HG03108 (cell line): ENCODE results near the gene FAM47A.

Experiments
- ATAC-seq: cut with Tn5 transposase; IDR thresholded peaks from one replicate; pipeline ENCODE4 v1.9.1; 2021; ENCODE audit warnings: moderate library complexity; ENCODE audit not compliant: unreplicated experiment

The FAM47A gene

DNA sequence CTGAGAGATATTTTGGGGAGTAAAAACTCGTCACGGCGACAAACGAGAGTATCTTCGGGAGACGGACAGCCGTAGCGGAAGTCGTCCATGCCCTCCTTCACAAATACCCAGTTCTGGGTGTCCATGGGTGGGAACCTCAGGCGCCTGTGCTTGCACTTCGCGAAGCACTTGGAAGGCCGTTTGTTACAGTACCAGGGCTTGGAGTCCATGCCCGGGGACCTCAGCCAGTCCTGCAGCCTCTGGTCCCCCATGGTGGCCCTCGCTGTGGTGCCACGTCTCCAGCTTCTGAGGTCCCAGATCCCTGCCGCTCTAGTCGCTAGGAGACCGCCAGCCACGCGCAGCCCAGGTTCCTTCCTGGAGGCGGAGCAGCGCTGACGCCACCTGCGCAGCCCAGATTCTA, at the start of gene FAM47A:
TSS of gene FAM47A (minus strand) at position 287 of the 400 bp plus-strand sequence. CDS start at position 251, 36 bp downstream.
- no peak for ATAC-seq

DNA sequence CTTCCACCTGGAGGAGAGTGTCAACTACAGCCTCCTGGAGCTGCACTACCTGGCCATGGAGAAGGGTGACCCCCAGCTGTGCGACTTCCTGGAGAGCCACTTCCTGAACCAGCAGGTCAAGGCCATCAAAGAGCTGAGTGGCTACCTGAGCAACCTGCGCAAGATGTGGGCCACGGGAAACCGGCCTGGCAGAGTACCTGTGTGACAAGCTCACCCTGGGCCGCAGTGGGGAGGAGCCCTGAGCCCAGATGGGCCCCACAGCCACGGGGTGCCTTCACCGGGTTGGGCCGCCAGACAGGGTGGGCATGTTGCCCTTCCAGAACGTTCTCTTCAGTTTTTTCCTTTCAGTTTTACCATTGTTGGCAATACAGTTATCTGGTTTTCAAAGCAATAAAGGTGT, 15.2 kb upstream of the FAM47A start:
- ATAC-seq = no peak

DNA sequence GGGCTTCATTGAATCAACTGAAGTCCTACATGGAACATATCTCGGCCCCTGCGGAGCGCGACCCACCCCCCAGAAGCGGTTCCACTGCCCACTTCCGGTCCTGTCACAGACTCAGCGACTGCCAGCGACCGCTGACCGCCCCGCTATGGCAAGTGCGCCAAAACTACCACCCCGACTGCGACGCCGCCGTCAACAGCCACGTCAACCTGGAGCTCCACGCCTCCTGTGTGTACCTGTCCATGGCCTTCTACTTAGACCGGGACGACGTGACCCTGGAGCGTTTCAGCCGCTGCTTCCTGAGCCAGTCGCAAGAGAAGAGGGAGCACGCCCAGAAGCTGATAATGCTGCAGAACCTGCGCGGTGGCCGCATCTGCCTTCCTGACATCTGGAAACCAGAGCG, 14.8 kb upstream of the FAM47A start:
- no peak for ATAC-seq

DNA sequence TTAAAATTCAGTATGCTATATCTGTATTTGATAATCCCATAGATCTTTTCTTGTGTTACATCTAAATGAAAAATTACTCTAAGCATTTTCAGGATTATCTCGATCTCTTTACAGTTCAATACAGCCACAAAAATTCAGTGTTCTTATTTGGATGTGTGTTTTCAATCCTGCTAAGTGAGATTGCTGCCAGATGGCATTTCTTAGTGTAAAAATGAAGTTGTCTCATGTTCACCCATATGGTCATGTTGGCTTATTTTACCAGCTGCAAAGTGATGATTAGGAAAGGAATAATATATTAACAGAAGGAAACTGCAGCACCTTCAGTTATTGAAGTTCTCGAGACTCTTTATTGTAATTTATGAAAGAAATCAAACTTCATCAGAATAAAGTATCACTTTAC, 12.1 kb upstream of the FAM47A start:
- ATAC-seq = no peak

DNA sequence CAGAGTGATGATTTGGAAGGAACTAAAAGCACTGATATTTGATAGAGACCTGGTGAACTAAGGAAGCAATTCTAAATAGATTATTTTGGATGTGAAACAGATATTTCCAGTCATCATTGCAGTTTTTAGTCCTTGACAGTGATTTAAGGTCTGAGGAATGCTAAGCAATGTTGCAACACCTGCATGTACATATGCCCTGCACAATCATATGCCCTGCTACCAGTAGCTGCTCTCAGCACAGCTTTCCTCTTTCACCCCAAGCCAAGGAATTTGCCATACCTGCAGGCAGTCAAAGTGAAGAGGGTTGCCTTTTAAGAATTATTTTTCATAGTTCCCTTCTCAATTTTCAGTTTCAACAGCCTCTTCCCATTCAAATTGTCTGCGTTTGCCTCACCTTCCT, 8.7 kb upstream of the FAM47A start:
- ATAC-seq = no peak

DNA sequence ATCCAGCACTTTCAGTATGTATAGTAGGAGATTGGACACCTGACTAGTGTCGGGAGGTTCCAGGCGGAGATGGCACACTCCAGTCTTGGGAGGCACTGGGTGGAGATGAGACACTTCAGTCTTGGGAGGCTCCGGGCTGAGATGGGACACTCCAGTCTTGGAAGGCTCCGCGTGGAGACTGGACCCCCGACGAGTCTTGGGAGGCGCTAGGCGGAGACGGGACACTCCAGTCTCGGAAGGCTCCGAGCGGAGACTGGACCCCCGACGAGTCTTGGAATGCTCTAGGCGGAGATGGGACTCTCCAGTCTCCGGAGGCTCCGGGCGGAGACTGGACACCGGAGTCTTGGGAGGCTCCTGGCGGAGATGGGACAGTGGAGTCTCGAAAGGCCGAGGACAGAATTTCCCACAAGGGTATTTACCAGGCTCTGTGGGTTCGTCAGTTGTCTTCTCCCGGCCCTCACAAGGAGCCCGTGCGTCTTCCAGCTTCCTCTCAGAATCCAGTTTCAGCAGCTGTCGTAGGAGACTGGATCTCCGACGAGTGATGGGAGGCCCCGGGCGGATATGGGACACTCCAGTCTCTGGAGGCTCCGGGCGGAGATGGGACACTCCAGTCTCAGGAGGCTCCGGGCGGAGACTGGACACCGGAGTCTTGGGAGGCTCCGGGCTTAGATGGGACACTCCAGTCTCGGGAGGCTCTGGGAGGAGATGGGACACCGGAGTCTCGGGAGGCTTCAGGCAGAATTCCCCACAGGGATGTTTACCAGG, 952 bp downstream of the FAM47A start:
- ATAC-seq = no peak

DNA sequence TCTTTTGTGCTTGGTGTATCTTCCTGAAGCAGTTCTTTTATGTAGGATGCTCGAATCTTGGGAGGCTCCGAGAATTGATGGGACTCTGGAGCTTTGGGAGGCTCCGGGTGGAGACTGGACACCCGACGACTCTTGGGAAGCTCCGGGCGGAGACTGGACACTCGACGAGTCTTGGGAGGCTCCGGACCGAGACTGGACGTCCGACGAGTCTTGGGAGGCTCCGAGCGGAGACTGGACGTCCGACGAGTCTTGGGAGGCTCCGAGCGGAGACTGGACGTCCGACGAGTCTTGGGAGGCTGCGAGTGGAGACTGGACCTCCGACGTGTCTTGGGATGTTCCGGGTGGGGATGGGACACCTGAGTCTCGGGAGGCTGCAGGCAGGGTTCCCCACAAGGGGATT, 1.6 kb downstream of the FAM47A start:
- no peak for ATAC-seq

DNA sequence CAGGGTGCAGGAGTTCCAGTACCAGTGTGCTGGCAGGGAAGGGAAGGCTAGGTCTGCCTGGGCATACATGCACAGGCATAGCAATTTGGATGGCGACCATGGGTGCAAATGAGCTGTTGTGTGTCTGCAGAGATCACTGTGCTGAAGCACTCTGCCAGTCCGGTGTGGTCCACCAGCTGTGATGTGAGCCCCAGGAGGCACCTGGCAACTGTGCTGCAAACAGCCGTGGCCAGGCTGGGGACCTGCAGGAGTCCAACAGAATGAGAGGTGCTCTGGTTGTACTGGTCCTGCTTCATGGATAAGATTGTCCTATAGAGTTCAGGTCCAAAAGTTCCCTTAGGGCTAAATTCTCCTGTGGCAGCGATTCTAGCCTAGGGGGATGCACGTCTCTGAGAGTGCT, 6.1 kb downstream of the FAM47A start:
- no peak for ATAC-seq

DNA sequence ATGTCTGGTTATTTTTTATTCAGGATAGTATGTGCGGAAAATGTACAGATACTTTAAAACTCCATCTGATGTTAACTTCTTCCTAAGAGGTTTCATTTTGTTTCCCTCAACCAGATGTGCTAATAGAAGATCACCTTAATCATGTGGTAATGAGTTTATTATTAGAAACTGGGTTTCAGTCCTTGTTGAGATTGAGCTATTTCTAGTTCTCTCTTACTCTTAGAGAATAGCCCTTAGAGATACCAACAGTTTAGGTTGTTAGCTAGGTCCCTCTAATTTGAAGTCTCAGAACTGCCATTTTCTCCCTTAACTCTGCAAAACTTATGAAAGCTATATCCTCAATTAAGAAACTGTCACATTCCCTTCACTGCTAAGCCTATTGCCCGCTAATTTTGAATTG, 13.0 kb downstream of the FAM47A start:
- ATAC-seq = no peak

DNA sequence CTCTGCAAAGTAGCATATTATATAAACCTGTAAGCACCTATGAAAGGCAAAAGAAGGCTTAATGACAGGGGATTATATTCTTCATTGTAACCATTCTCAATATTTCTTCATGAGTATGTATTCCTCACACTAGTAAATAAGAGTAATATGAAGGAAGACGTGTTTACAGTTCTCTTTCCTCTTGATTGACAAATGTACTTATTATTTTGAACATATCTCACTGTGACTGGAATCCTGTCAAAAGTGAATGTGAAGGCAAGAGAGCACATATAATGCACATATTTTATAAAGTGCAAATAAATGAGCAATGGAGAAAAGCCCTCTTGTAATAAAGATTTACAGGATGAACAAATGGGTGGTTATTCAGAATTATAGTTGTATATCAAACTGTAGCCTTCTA, 19.7 kb downstream of the FAM47A start:
- no peak for ATAC-seq
